Thoracic aorta (tissue), 2 donors: ENCODE results near the gene BUD31. TPM values are rescaled to one million over a fixed set of nuclear protein-coding genes. Genes with fewer than 3 reads are reported as not detected.

ENCODE experiments used
- ATAC-seq: fragments of 150-250 bp; one replicate; pipeline ENCODE4 v1.8.0; 2017; ENCODE audit warnings: low read depth; ENCODE audit not compliant: insufficient number of reproducible peaks, low FRiP score
- DNase-seq: peaks from one replicate; pipeline ENCODE4 v3.0.0-alpha.2; 2020; ENCODE audit warnings: low spot score
- H3K27ac ChIP-seq, 2 donors: fragments of 200-600 bp; sonication (generic); 1 replicate in 1 of 2; 2 replicates in 1 of 2; pipeline ENCODE4 v1.5.1; 2016; ENCODE audit warnings: mild to moderate bottlenecking in 2 of 2, moderate library complexity in 2 of 2
- H3K27me3 ChIP-seq: fragments of 200-600 bp; sonication (generic); replicated peaks from 2 replicates; pipeline ENCODE4 v1.6.0; 2016; ENCODE audit warnings: mild to moderate bottlenecking; ENCODE audit not compliant: insufficient read depth
- H3K36me3 ChIP-seq: fragments of 200-600 bp; sonication (generic); one replicate; pipeline ENCODE4 v1.5.1; 2016
- H3K4me1 ChIP-seq, 2 donors: fragments of 200-600 bp; sonication (generic); 1 replicate in 1 of 2; 2 replicates in 1 of 2; pipeline versions ENCODE4 v1.5.1 to v1.6.0; 2016; ENCODE audit warnings: low read depth in 2 of 2, mild to moderate bottlenecking in 1 of 2; ENCODE audit not compliant: control insufficient read depth in 1 of 2
- H3K4me3 ChIP-seq: fragments of 200-600 bp; sonication (generic); 2 replicates; pipeline ENCODE4 v1.5.1; 2016; ENCODE audit warnings: mild to moderate bottlenecking
- H3K9me3 ChIP-seq: fragments of 200-600 bp; sonication (generic); 2 replicates; pipeline ENCODE4 v1.5.1; 2016
- total RNA-seq, 2 donors: library from RNA; depleted of rRNA; stranded (reverse); fragments of >200 nt; gene quantifications; one replicate each; pipeline versions ENCODE4 v1.1.0 to v1.2.3, GENCODE V29; 2016
- TF ChIP-seq, protein P1 (sequence below): fragments of 200-600 bp; sonication (generic); IDR thresholded peaks from one replicate; pipeline ENCODE4 v1.5.1; 2019; ENCODE audit warnings: antibody characterized with exemption

BUD31 gene
- total RNA-seq, 2 donors from 2014 or later, result 52.3 to 78.1 TPM

DNA sequence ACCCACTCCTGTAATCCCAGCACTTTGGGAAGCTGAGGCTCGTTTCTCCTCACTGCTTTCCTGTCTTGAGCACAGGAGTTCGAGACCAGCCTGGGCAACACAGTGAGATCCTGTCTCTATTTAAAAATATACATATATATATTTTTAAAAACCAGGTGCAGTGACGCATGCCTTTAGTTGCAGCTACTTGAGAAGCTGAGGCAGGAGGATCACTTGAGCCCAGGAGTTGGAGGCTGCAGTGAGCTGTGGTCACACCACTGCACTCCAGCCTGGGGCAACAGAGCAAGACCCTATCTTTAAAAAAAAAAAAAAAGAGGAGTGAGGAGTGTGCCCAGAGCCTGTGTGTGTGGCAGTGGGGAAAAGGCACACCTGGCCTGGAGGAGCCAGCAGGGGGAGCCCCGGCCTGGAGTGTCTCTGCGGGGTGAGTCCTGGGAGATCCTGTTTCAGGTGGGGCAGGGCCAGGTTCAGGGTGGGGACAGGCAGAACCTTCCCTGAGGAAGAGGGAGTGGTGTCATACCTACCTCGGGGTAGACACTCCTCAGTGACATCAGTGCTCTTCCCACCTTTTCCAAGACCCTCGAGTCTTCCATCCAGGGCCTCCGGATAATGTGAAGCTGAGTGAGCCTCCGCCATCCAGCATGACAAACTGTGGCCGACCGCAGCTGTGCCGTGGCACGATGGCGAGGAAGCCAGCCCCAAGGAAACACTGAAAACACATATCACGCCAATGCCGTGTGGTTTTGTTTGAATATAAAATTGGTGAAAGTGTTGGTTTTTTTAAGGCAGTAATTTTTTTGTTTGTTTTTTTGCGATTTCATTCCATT, 43.2 kb upstream of the BUD31 start:
- Histone ChIP-seq H3K4me1 (peaks cover 0 to 12% of the 10 kb centered on the region in 2 donors), H3K4me3 (no peak overlapping the region), H3K27me3 (no peaks in the 10 kb centered on the region), H3K27ac (no peak overlapping the region), H3K9me3 (no peaks in the 10 kb centered on the region), H3K36me3 (peaks cover 63% of the 10 kb centered on the region)
- DNase-seq (no peak), ATAC-seq (no peak)
- TF ChIP-seq, protein P1, sequence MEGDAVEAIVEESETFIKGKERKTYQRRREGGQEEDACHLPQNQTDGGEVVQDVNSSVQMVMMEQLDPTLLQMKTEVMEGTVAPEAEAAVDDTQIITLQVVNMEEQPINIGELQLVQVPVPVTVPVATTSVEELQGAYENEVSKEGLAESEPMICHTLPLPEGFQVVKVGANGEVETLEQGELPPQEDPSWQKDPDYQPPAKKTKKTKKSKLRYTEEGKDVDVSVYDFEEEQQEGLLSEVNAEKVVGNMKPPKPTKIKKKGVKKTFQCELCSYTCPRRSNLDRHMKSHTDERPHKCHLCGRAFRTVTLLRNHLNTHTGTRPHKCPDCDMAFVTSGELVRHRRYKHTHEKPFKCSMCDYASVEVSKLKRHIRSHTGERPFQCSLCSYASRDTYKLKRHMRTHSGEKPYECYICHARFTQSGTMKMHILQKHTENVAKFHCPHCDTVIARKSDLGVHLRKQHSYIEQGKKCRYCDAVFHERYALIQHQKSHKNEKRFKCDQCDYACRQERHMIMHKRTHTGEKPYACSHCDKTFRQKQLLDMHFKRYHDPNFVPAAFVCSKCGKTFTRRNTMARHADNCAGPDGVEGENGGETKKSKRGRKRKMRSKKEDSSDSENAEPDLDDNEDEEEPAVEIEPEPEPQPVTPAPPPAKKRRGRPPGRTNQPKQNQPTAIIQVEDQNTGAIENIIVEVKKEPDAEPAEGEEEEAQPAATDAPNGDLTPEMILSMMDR, result peak; percentile 23

DNA sequence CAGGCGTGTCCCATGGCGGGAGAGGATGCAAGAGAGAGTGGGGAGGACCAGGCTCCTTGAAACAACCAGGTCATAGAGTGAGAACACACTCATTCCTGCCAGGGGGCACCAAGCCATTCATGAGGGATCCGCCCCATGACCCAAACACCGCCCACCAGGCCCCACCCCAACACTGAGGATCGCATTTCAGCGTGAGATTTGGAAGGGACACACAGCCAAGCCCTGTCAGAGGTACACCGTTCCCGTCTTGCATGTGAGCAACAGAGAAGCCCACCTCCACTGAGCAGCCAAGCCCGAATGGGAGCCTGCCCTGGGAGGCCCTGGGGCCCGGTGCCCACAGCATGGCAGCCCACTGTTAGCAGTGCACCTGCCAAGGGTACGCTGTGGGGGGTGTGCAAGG, 42.1 kb upstream of the BUD31 start:
- no peak for ATAC-seq
- Histone ChIP-seq H3K9me3 (no peaks in the 10 kb centered on the region), H3K27me3 (no peaks in the 10 kb centered on the region), H3K27ac (no peak overlapping the region), H3K36me3 (peaks cover 54% of the 10 kb centered on the region), H3K4me3 (no peak overlapping the region), H3K4me1 (peaks cover 0 to 12% of the 10 kb centered on the region in 2 donors)
- no peak for DNase-seq
- TF ChIP-seq, protein P1, result no peak

DNA sequence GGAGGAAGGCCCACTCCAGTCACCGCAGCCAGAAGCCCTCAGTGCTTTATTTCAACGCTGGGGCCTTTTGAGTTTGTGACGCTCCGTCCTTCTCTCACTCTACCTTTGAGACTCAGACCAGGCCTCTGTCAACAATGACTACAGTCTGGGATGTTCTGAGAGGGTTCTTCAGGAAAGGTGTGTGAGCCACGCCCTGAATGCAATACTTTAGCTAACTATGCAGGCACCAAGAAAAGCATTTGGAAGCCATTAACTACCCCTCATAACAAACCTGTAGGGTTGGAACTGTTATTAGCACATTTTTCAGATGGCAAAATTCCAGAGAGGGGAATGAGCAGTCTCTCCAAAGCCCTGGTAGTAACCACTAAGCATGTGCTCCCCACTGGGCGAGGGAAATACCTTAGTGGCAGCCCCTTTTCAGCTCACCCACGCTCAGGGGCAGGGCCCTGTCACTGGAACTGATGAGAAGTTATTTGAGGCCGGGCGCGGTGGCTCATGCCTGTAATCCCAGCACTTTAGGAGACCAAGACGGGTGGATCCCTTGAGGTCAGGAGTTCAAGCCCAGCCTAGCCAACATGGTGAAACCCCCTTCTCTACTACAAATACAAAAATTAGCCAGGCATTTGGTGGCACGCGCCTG, 39.9 kb upstream of the BUD31 start:
- Histone ChIP-seq H3K4me3 (no peak overlapping the region), H3K27me3 (no peaks in the 10 kb centered on the region), H3K4me1 (peaks cover 0 to 17% of the 10 kb centered on the region in 2 donors), H3K36me3 (peaks cover 34% of the 10 kb centered on the region), H3K27ac (peak overlapping the region in 1 of 2 donors; percentile 5), H3K9me3 (no peaks in the 10 kb centered on the region)
- TF ChIP-seq, protein P1, result no peak
- DNase-seq (no peak), ATAC-seq (no peak)

DNA sequence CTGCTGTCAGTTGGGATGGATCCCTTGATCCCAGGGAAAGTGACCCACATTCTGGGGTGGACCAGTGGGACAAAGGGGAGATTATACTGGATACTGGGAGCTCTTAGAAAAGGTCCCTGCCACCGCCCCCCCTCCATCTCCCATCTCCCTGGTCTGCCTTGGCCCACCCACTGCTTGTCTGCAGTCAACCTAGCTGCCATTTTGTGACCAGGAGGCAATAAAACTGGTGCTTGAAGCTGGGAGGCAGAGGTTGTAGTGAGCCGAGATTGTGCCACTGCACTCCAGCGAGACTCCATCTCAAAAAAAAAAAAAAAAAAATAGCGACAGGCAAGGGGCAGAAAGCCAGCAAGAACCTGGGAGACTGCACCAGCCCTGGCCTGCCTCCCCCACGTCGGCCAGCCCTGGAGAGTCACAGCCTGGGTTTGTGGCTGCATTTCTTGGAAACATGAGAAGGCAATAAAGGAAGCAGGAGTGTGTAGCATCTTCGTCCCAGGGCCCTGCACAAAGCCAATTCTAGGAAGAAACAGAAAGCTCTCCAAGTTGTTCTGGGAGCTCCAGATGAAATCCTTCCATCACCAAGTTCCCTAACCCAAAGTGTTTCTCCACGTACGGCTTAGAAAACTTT, 38.9 kb upstream of the BUD31 start:
- Histone ChIP-seq H3K27ac (peak overlapping the region; percentile 27 to 59), H3K36me3 (peaks cover 24% of the 10 kb centered on the region), H3K9me3 (no peaks in the 10 kb centered on the region), H3K4me1 (peaks cover 0 to 17% of the 10 kb centered on the region in 2 donors), H3K27me3 (no peaks in the 10 kb centered on the region), H3K4me3 (no peak overlapping the region)
- TF ChIP-seq, protein P1, result no peak
- ATAC-seq (no peak), DNase-seq (no peak)

DNA sequence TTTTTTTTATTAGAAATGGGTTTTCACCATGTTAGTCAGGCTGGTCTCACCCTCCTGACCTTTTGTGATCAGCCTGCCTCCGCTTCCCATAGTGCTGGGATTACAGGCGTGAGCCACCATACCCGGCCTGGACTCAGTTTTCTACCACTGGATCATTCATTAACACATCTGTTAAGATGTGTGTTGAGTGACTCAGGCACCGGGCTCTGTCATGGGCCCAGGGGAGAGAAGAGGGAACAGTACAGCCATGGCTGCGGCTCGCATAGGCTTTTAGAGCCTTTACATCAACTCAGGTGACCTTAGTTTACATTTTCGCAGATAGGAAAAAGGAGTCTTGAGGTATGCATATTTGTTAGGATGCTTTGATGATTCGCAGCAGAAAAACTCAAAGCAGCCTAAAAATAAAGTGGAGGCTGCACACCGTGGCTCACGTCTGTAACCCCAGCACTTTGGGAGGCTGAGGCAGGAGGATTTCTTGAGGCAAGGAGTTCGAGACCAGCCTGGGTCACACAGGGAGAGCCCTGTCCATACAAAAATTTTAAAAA, 37.3 kb upstream of the BUD31 start:
- H3K4me1 ChIP-seq, result peaks cover 0 to 28% of the 10 kb centered on the region in 2 donors
- peaks cover 12% of the 10 kb centered on the region for H3K36me3 ChIP-seq
- TF ChIP-seq, protein P1, result no peak
- no peak overlapping the region for H3K27ac ChIP-seq
- ATAC-seq (no peak), DNase-seq (no peak)
- H3K4me3 ChIP-seq, result no peak overlapping the region
- no peaks in the 10 kb centered on the region for H3K27me3 ChIP-seq
- no peaks in the 10 kb centered on the region for H3K9me3 ChIP-seq
